Measurements from ENCODE around the gene DISP3. TPM values are rescaled to one million over a fixed set of nuclear protein-coding genes. Genes with fewer than 3 reads are reported as not detected.

DISP3 gene
- total and polyA plus RNA-seq, 4 donors = 0.04 to 0.18 (median 0.07) TPM; not detected in 1

GRCh38 chr1:11540773-11541160, 61.8 kb downstream of the DISP3 start:
- no peak for DNase-seq
- no peak for ATAC-seq (ENCODE audit: insufficient read depth, low FRiP score)
- TF ChIP-seq, protein P1, sequence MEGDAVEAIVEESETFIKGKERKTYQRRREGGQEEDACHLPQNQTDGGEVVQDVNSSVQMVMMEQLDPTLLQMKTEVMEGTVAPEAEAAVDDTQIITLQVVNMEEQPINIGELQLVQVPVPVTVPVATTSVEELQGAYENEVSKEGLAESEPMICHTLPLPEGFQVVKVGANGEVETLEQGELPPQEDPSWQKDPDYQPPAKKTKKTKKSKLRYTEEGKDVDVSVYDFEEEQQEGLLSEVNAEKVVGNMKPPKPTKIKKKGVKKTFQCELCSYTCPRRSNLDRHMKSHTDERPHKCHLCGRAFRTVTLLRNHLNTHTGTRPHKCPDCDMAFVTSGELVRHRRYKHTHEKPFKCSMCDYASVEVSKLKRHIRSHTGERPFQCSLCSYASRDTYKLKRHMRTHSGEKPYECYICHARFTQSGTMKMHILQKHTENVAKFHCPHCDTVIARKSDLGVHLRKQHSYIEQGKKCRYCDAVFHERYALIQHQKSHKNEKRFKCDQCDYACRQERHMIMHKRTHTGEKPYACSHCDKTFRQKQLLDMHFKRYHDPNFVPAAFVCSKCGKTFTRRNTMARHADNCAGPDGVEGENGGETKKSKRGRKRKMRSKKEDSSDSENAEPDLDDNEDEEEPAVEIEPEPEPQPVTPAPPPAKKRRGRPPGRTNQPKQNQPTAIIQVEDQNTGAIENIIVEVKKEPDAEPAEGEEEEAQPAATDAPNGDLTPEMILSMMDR (IDR thresholded peaks at IDR 0.05; ENCODE audit: control extremely low read depth, extremely low read depth) = no peak
- H3K36me3 ChIP-seq (ENCODE audit: control insufficient read depth in 4 of 4, insufficient read depth in 4 of 4, low read length in 4 of 4) = no peaks in the 10 kb centered on the region
- H3K9ac ChIP-seq (ENCODE audit: insufficient read depth in 1 of 2, low read length in 2 of 2) = no peak overlapping the region
- no peak overlapping the region for H3K27ac ChIP-seq (ENCODE audit: low read depth in 1 of 2, low read length in 1 of 2)
- whole genome bisulfite sequencing, 2 donors = 71 to 76% methylated on average over 12 of the region's 12 CpGs
- peaks cover 0 to 5% (median 0%) of the 10 kb centered on the region in 3 donors for H3K27me3 ChIP-seq (ENCODE audit: control insufficient read depth in 3 of 3, insufficient read depth in 3 of 3, low read length in 2 of 3)
- H3K4me1 ChIP-seq (ENCODE audit: control insufficient read depth in 5 of 5, insufficient read depth in 5 of 5, low read length in 5 of 5) = no peaks in the 10 kb centered on the region
- no peak overlapping the region for H3K4me3 ChIP-seq
- peaks cover 0 to 7% (median 0%) of the 10 kb centered on the region in 4 donors for H3K9me3 ChIP-seq (ENCODE audit: control insufficient read depth in 4 of 4, insufficient read depth in 3 of 4, low read length in 3 of 4)

GRCh38 chr1:11541236-11541635, 62.3 kb downstream of the DISP3 start:
- DNase-seq (no peak), ATAC-seq (ENCODE audit: insufficient read depth, low FRiP score) (no peak)
- WGBS, 2 donors = 89 to 92% methylated on average over 7 of the region's 7 CpGs

DNA sequence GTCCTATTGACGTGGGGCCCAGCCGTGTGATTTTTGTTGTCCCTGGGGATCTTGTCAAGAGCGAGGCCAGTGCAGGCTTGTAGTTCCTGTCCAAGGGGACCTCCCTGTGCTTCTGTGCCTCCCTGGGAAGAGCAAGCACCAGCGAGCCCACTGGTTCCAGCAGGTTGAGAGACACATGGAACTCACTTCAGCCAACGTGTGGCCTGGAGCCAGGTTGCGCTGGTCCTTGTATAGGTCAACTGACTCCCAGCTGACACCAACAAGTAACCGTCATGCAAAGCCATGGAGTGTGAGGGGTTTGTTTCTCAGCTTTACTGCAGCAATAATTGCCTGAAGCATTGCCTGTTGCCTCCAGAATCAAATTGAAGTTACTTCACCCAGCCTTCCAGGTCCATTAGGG, 63.0 kb downstream of the DISP3 start:
- Histone ChIP-seq H3K9me3 (ENCODE audit: control insufficient read depth in 4 of 4, insufficient read depth in 3 of 4, low read length in 3 of 4) (peaks cover 0 to 7% (median 0%) of the 10 kb centered on the region in 4 donors), H3K27me3 (ENCODE audit: control insufficient read depth in 3 of 3, insufficient read depth in 3 of 3, low read length in 2 of 3) (peaks cover 0 to 5% (median 0%) of the 10 kb centered on the region in 3 donors), H3K9ac (ENCODE audit: insufficient read depth in 1 of 2, low read length in 2 of 2) (no peak overlapping the region), H3K27ac (ENCODE audit: low read depth in 1 of 2, low read length in 1 of 2) (no peak overlapping the region), H3K36me3 (ENCODE audit: control insufficient read depth in 4 of 4, insufficient read depth in 4 of 4, low read length in 4 of 4) (no peaks in the 10 kb centered on the region), H3K4me3 (no peak overlapping the region), H3K4me1 (ENCODE audit: control insufficient read depth in 5 of 5, insufficient read depth in 5 of 5, low read length in 5 of 5) (no peaks in the 10 kb centered on the region)
- ATAC-seq (ENCODE audit: insufficient read depth, low FRiP score) (no peak), DNase-seq (no peak)
- TF ChIP-seq, protein P1 (IDR thresholded peaks at IDR 0.05; ENCODE audit: control extremely low read depth, extremely low read depth) = no peak
- WGBS, 2 donors = 67 to 71% methylated on average over 7 of the region's 7 CpGs

More at GRCh38 chr1:11541236-11541635, 62.3 kb downstream of the DISP3 start:
- Histone ChIP-seq H3K9me3 (ENCODE audit: control insufficient read depth in 4 of 4, insufficient read depth in 3 of 4, low read length in 3 of 4) (peaks cover 0 to 7% (median 0%) of the 10 kb centered on the region in 4 donors), H3K27ac (ENCODE audit: low read depth in 1 of 2, low read length in 1 of 2) (no peak overlapping the region), H3K9ac (ENCODE audit: insufficient read depth in 1 of 2, low read length in 2 of 2) (no peak overlapping the region), H3K4me3 (no peak overlapping the region), H3K27me3 (ENCODE audit: control insufficient read depth in 3 of 3, insufficient read depth in 3 of 3, low read length in 2 of 3) (peaks cover 0 to 5% (median 0%) of the 10 kb centered on the region in 3 donors), H3K36me3 (ENCODE audit: control insufficient read depth in 4 of 4, insufficient read depth in 4 of 4, low read length in 4 of 4) (no peaks in the 10 kb centered on the region), H3K4me1 (ENCODE audit: control insufficient read depth in 5 of 5, insufficient read depth in 5 of 5, low read length in 5 of 5) (no peaks in the 10 kb centered on the region)
- TF ChIP-seq, protein P1 (IDR thresholded peaks at IDR 0.05; ENCODE audit: control extremely low read depth, extremely low read depth) = no peak

- WGBS, 2 donors = 67 to 87% methylated on average over 4 of the region's 4 CpGs
Measured at GRCh38 chr1:11543392-11543791, 64.4 kb downstream of the DISP3 start.

More at GRCh38 chr1:11543392-11543791, 64.4 kb downstream of the DISP3 start:
- no peak overlapping the region for H3K9ac ChIP-seq (ENCODE audit: insufficient read depth in 1 of 2, low read length in 2 of 2)
- DNase-seq (no peak), ATAC-seq (ENCODE audit: insufficient read depth, low FRiP score) (no peak)
- no peaks in the 10 kb centered on the region for H3K4me1 ChIP-seq (ENCODE audit: control insufficient read depth in 5 of 5, insufficient read depth in 5 of 5, low read length in 5 of 5)
- H3K27me3 ChIP-seq (ENCODE audit: control insufficient read depth in 3 of 3, insufficient read depth in 3 of 3, low read length in 2 of 3) = peaks cover 0 to 5% (median 0%) of the 10 kb centered on the region in 3 donors
- no peak overlapping the region for H3K4me3 ChIP-seq
- H3K36me3 ChIP-seq (ENCODE audit: control insufficient read depth in 4 of 4, insufficient read depth in 4 of 4, low read length in 4 of 4) = no peaks in the 10 kb centered on the region
- H3K27ac ChIP-seq (ENCODE audit: low read depth in 1 of 2, low read length in 1 of 2) = no peak overlapping the region
- H3K9me3 ChIP-seq (ENCODE audit: control insufficient read depth in 4 of 4, insufficient read depth in 3 of 4, low read length in 3 of 4) = peaks cover 0 to 4% (median 0%) of the 10 kb centered on the region in 4 donors
- TF ChIP-seq, protein P1 (IDR thresholded peaks at IDR 0.05; ENCODE audit: control extremely low read depth, extremely low read depth) = no peak

All from lung (tissue), 12 donors.